ENCODE measurements around the gene ERBIN.
"Not testable (repeated sequence)": the region's sequence is repeated elsewhere in the genome, so short reads cannot be mapped to it uniquely, and the experiment has no call there.

The ERBIN gene

GRCh38 chr5:66057239-66057638 is 130.9 kb downstream of the ERBIN start:
- Mint-ChIP-seq H3K4me3 (no peak overlapping the region), H3K27ac (no peak overlapping the region), H3K4me1 (peaks cover 31% of the 10 kb centered on the region), H3K36me3 (peaks cover 49% of the 10 kb centered on the region), H3K9me3 (peaks cover 6% of the 10 kb centered on the region)
- no peak for ATAC-seq
- DNase-seq (ENCODE audit: low spot score in 2 of 2): no peak

GRCh38 chr5:66061320-66061719 is 134.9 kb downstream of the ERBIN start:
- Mint-ChIP-seq H3K4me1 (peaks cover 57% of the 10 kb centered on the region), H3K36me3 (peaks cover 28% of the 10 kb centered on the region)
- not testable (repeated sequence) for H3K4me3 Mint-ChIP-seq; ATAC-seq; DNase-seq (ENCODE audit: low spot score in 2 of 2); H3K27ac Mint-ChIP-seq; H3K9me3 Mint-ChIP-seq

DNA sequence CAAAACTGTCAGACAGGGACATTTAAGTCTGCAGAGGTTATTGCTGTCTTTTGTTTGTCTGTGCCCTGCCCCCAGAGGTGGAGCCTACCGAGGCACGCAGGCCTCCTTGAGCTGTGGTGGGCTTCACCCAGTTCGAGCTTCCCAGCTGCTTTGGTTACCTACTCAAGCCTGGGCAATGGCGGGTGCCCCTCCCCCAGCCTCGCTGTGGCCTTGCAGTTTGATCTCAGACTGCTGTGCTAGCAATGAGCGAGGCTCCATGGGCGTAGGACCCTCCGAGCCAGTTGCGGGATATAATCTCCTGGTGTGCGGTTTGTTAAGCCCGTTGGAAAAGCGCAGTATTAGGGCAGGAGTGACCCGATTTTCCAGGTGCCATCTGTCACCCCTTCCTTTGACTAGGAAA is 136.7 kb downstream of the ERBIN start:
- H3K36me3 Mint-ChIP-seq: peaks cover 36% of the 10 kb centered on the region
- H3K9me3 Mint-ChIP-seq, H3K27ac Mint-ChIP-seq: not testable (repeated sequence)

GRCh38 chr5:66066826-66067225 is 140.5 kb downstream of the ERBIN start:
- Mint-ChIP-seq H3K27ac (no peak overlapping the region), H3K4me1 (peaks cover 31% of the 10 kb centered on the region), H3K9me3 (no peaks in the 10 kb centered on the region), H3K36me3 (peaks cover 38% of the 10 kb centered on the region), H3K4me3 (no peak overlapping the region)
- ATAC-seq: no peak
- no peak for DNase-seq (ENCODE audit: low spot score in 2 of 2)

More for the DNA sequence above, 136.7 kb downstream of the ERBIN start:
- H3K4me1 Mint-ChIP-seq: peaks cover 57% of the 10 kb centered on the region
- not testable (repeated sequence) for ATAC-seq; H3K4me3 Mint-ChIP-seq; DNase-seq (ENCODE audit: low spot score in 2 of 2)

GRCh38 chr5:66072031-66072430 is 145.7 kb downstream of the ERBIN start:
- Mint-ChIP-seq H3K36me3 (peaks cover 31% of the 10 kb centered on the region), H3K27ac (no peak overlapping the region)

GRCh38 chr5:66074901-66075300 is 148.5 kb downstream of the ERBIN start:
- peaks cover 39% of the 10 kb centered on the region for H3K36me3 Mint-ChIP-seq
- H3K4me3 Mint-ChIP-seq: no peak overlapping the region

More at GRCh38 chr5:66072031-66072430, 145.7 kb downstream of the ERBIN start:
- ATAC-seq (peak; percentile 96), DNase-seq (ENCODE audit: low spot score in 2 of 2) (no peak)
- Mint-ChIP-seq H3K4me3 (no peak overlapping the region), H3K9me3 (no peaks in the 10 kb centered on the region), H3K4me1 (peaks cover 8% of the 10 kb centered on the region)

GRCh38 chr5:66080664-66081063 is 154.3 kb downstream of the ERBIN start:
- ATAC-seq (no peak), DNase-seq (ENCODE audit: low spot score in 2 of 2) (no peak)
- no peak overlapping the region for H3K27ac Mint-ChIP-seq
- H3K9me3 Mint-ChIP-seq: peaks cover 2% of the 10 kb centered on the region
- H3K4me3 Mint-ChIP-seq: no peak overlapping the region
- H3K36me3 Mint-ChIP-seq: peaks cover 39% of the 10 kb centered on the region
- no peaks in the 10 kb centered on the region for H3K4me1 Mint-ChIP-seq

More at GRCh38 chr5:66074901-66075300, 148.5 kb downstream of the ERBIN start:
- no peak for ATAC-seq
- DNase-seq (ENCODE audit: low spot score in 2 of 2): no peak
- Mint-ChIP-seq H3K4me1 (peaks cover 8% of the 10 kb centered on the region), H3K27ac (no peak overlapping the region), H3K9me3 (no peaks in the 10 kb centered on the region)

- no peaks in the 10 kb centered on the region for H3K4me1 Mint-ChIP-seq
- peaks cover 28% of the 10 kb centered on the region for H3K36me3 Mint-ChIP-seq
- DNase-seq (ENCODE audit: low spot score in 2 of 2): no peak
- H3K4me3 Mint-ChIP-seq: no peak overlapping the region
- ATAC-seq: no peak
- H3K27ac Mint-ChIP-seq: no peak overlapping the region
- peaks cover 12% of the 10 kb centered on the region for H3K9me3 Mint-ChIP-seq
Observed at GRCh38 chr5:66089384-66089783, 163.0 kb downstream of the ERBIN start.

DNA sequence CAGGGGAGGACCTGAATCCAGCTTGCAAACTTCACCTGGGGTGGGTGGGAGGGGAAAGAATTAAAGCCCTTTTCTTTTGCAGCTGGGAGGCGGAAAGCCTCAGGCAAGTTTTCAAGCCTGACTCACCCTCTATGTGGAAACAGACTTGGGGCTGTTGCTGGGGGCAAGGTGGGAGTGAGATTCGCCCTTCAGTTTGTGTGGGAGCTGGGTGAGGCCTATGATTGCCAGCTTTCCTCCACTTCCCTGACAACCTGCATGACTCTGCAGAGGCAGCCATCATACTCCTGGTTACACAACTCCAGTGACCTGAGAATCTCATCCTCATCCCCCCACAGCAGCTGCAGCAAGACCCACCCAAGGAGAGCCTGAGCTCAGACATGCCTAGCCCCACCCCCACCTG is 174.5 kb downstream of the ERBIN start:
- peaks cover 46% of the 10 kb centered on the region for H3K9me3 Mint-ChIP-seq
- H3K27ac Mint-ChIP-seq: no peak overlapping the region
- no peak overlapping the region for H3K4me3 Mint-ChIP-seq
- H3K36me3 Mint-ChIP-seq: no peaks in the 10 kb centered on the region
- no peak for DNase-seq (ENCODE audit: low spot score in 2 of 2)
- no peak for ATAC-seq
- no peaks in the 10 kb centered on the region for H3K4me1 Mint-ChIP-seq

DNA sequence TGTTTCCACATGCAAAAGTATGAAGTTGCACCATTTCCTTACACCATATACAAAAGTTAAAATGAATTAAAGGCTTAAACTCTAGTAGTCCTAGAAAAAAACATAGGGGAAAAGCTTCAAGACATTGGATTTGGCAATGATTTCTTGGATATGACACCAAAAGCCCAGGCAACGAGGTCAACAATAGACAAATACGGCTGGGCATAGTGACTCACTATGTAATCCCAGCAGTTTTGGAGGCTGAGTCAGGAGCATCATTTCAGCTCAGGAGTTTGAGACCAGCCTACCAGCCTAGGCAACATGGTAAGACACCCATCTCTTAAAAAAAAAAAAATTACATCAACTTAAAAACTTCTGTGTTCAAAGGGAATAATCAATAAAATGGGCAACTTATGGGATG is 186.8 kb downstream of the ERBIN start:
- DNase-seq (ENCODE audit: low spot score in 2 of 2) (no peak), ATAC-seq (no peak)
- Mint-ChIP-seq H3K36me3 (no peaks in the 10 kb centered on the region), H3K4me1 (no peaks in the 10 kb centered on the region), H3K9me3 (peaks cover 12% of the 10 kb centered on the region), H3K27ac (no peak overlapping the region), H3K4me3 (no peak overlapping the region)

DNA sequence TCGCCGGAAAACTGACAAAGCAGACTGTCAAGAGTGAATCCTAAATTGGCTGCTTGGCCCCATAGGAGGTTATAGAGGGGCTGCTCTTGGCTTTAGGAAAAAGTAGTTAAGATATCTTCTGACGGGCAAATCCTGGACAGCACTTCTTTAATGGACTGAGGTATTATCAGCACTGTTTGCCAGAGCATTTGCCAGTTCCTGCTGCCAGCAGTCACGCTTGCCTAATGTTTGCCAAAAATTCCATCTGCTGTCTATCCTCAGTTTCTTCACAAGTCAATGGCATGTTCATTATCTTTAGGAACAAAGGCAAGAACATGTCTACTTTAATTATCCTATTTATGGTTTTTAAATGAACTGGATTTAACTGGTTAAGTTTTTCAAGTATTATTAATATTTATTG is 191.9 kb downstream of the ERBIN start:
- peaks cover 5% of the 10 kb centered on the region for H3K9me3 Mint-ChIP-seq
- DNase-seq (ENCODE audit: low spot score in 2 of 2) (no peak), ATAC-seq (no peak)
- no peaks in the 10 kb centered on the region for H3K36me3 Mint-ChIP-seq
- no peak overlapping the region for H3K4me3 Mint-ChIP-seq
- H3K4me1 Mint-ChIP-seq: peaks cover 5% of the 10 kb centered on the region
- H3K27ac Mint-ChIP-seq: no peak overlapping the region

GRCh38 chr5:66122379-66123034 is 196.1 kb downstream of the ERBIN start:
- Mint-ChIP-seq H3K36me3 (no peaks in the 10 kb centered on the region), H3K27ac (no peak overlapping the region), H3K9me3 (no peaks in the 10 kb centered on the region), H3K4me1 (peaks cover 5% of the 10 kb centered on the region), H3K4me3 (no peak overlapping the region)
- ATAC-seq (peak; percentile 78), DNase-seq (ENCODE audit: low spot score in 2 of 2) (no peak)

GRCh38 chr5:66129144-66129543 is 202.8 kb downstream of the ERBIN start:
- Mint-ChIP-seq H3K27ac (no peak overlapping the region), H3K9me3 (peaks cover 3% of the 10 kb centered on the region), H3K36me3 (no peaks in the 10 kb centered on the region), H3K4me3 (no peak overlapping the region), H3K4me1 (no peaks in the 10 kb centered on the region)
- DNase-seq (ENCODE audit: low spot score in 2 of 2): no peak
- no peak for ATAC-seq

- no peak overlapping the region for H3K27ac Mint-ChIP-seq
Observed at GRCh38 chr5:66130493-66130892, 204.1 kb downstream of the ERBIN start.

More at GRCh38 chr5:66130493-66130892, 204.1 kb downstream of the ERBIN start:
- Mint-ChIP-seq H3K4me1 (no peaks in the 10 kb centered on the region), H3K4me3 (no peak overlapping the region), H3K36me3 (no peaks in the 10 kb centered on the region), H3K9me3 (peaks cover 3% of the 10 kb centered on the region)
- ATAC-seq: no peak
- no peak for DNase-seq (ENCODE audit: low spot score in 2 of 2)

Data from stimulated activated effector memory CD8-positive, alpha-beta T cell treated with anti-CD3 and anti-CD28 coated beads, Interleukin-12 subunit alpha, Interleukin-12 subunit beta, amount 100 ng/mL, for 72 hours (primary cell).